ENCODE results near the gene GJA1. TPM values are rescaled to one million over a fixed set of nuclear protein-coding genes. Genes with fewer than 3 reads are reported as not detected.
A peak's percentile ranks its signal among the peaks of the same experiment; 100 is the strongest.
"Not testable (repeated sequence)": the region's sequence is repeated elsewhere in the genome, so short reads cannot be mapped to it uniquely, and the experiment has no call there.

The GJA1 gene
- total and polyA plus RNA-seq, 2 of the 4 experiments (the other 2 are of a cell fraction) = 180 to 323 TPM

DNA sequence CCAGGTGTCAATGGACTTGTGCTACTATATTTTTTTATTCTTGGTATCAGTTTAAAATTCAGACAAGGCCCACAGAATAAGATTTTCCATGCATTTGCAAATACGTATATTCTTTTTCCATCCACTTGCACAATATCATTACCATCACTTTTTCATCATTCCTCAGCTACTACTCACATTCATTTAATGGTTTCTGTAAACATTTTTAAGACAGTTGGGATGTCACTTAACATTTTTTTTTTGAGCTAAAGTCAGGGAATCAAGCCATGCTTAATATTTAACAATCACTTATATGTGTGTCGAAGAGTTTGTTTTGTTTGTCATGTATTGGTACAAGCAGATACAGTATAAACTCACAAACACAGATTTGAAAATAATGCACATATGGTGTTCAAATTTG, 13.1 kb downstream of the GJA1 start:
- H3K56ac ChIP-seq (ENCODE audit: extremely low read depth, insufficient read depth, low read length); H2BK20ac ChIP-seq (ENCODE audit: low read depth, low read length); H3K27ac ChIP-seq (ENCODE audit: insufficient read depth, low read length); H2BK120ac ChIP-seq (ENCODE audit: low read depth, low read length); H3K14ac ChIP-seq (replicated peaks; ENCODE audit: low read depth, low read length); dilution Hi-C loops (cut with HindIII; ENCODE audit: low sequenced_read_pairs, unreplicated experiment); H2AK9ac ChIP-seq (replicated peaks; ENCODE audit: low read depth, low read length, poor library complexity); H3K4ac ChIP-seq (ENCODE audit: low read depth, low read length); H4K8ac ChIP-seq (ENCODE audit: low read depth in 2 of 2, low read length in 2 of 2); H3K9ac ChIP-seq (ENCODE audit: low read depth, low read length); H3K9me3 ChIP-seq (ENCODE audit: control insufficient read depth, insufficient read depth, low read length); H2AFZ ChIP-seq (replicated peaks; ENCODE audit: low read length, poor library complexity); H3K18ac ChIP-seq (ENCODE audit: low read depth, low read length); CTCF ChIA-PET; H2AK5ac ChIP-seq (ENCODE audit: low read depth, low read length); H2BK15ac ChIP-seq (ENCODE audit: low read depth, low read length); H3K9me1 ChIP-seq (ENCODE audit: insufficient read depth, low read length); H3K23ac ChIP-seq (ENCODE audit: low read depth, low read length); H3K27me3 ChIP-seq (ENCODE audit: control insufficient read depth, insufficient read depth, low read length); H3K4me3 ChIP-seq (ENCODE audit: insufficient read depth, low read depth, low read length); H4K5ac ChIP-seq (ENCODE audit: low read depth, low read length); H3K4me1 ChIP-seq (ENCODE audit: control insufficient read depth, insufficient read depth, low read length); DNase-seq; in situ Hi-C loops (cut with MboI; ENCODE audit: low sequenced_read_pairs); H4K91ac ChIP-seq (ENCODE audit: insufficient read depth, low read depth, low read length); intact Hi-C loops (cut with micrococcal nuclease): not testable (repeated sequence)
- Histone ChIP-seq H3K36me3 (ENCODE audit: control insufficient read depth, insufficient read depth, low read length) (peaks cover 25% of the 10 kb centered on the region), H3K4me2 (ENCODE audit: low read depth, low read length) (peak overlapping the region; percentile 63; the same call in 1 of the 2 replicates), H2BK5ac (ENCODE audit: low read depth, low read length, poor library complexity, severe bottlenecking) (peak overlapping the region; percentile 86), H4K20me1 (ENCODE audit: insufficient read depth, low read length) (peaks cover 42% of the 10 kb centered on the region), H3K79me1 (ENCODE audit: low read depth in 1 of 2, low read length in 2 of 2) (peaks cover 14 to 44% of the 10 kb centered on the region in 2 experiments; a peak in 3 of 4 replicates)
- TSS peak; percentile 75 for BruUV-seq (replicated peaks)
- no CpG with 5 or more reads among the region's 2 CpGs for WGBS, 2 experiments (ENCODE audit: extremely low coverage in 2 of 2, insufficient read length in 1 of 2)
- POLR2A ChIA-PET (ENCODE audit: unreplicated experiment) = interaction anchor here (0.5 kb wide), 1 partner anchor 503 kb away, joined by 3 read pairs; no protein-coding TSS in a partner anchor
- peak; percentile 8; the same call in 1 of the 2 replicates for ATAC-seq (ENCODE audit: low read depth)
- peak; percentile 58; the same call in 1 of the 2 replicates for TF ChIP-seq CEBPB (IDR thresholded peaks at IDR 0.05; ENCODE audit: low read depth, low read length)

Data from IMR-90 (cell line).